ENCODE results near the gene ADAM23. TPM values are rescaled to one million over a fixed set of nuclear protein-coding genes. Genes with fewer than 3 reads are reported as not detected.

The ADAM23 gene
- polyA plus RNA-seq, 2 of the 4 experiments (the other 2 are of a cell fraction): 6.1 to 7.8 TPM

DNA sequence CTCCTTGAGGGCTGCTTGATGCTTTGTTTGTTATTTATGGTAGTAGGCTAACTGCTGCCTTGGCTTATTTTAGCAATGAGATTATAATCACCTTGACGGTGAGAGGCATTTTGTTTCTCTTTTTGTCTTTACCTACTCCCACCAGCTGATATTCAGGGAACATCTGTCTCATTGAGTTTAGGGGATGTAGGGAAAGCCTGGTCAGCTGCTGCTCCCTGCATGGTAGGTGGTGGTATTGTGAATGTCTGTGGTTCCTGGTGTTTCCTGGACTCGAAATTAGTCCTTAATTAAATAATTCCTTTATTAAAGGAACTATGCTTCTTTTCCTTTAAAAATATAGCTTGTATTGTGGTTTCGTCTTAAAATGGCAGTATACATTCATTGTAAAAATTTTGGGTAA lies 77.8 kb downstream of the ADAM23 start:
- FAIRE-seq (no peak), ATAC-seq (no peak), DNase-seq (ENCODE audit: low read depth in 1 of 2, low spot score in 1 of 2) (no peak)
- Histone ChIP-seq H3K4me1 (no peaks in the 10 kb centered on the region), H3K4me3 (no peak overlapping the region), H3K4me2 (no peak overlapping the region), H3K27ac (no peak overlapping the region), H3K9me3 (no peaks in the 10 kb centered on the region)
- TF ChIP-seq, protein P1, sequence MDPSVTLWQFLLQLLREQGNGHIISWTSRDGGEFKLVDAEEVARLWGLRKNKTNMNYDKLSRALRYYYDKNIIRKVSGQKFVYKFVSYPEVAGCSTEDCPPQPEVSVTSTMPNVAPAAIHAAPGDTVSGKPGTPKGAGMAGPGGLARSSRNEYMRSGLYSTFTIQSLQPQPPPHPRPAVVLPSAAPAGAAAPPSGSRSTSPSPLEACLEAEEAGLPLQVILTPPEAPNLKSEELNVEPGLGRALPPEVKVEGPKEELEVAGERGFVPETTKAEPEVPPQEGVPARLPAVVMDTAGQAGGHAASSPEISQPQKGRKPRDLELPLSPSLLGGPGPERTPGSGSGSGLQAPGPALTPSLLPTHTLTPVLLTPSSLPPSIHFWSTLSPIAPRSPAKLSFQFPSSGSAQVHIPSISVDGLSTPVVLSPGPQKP (IDR thresholded peaks at IDR 0.05; ENCODE audit: low read depth, low read length): no peak
- TF ChIP-seq RFX5 (IDR thresholded peaks at IDR 0.05) (no peak), CTCF (IDR thresholded peaks at IDR 0.05) (no peak), CHD2 (IDR thresholded peaks at IDR 0.05; ENCODE audit: low read length, partially characterized antibody) (no peak), RNF2 (IDR thresholded peaks at IDR 0.05; ENCODE audit: borderline replicate concordance, low read depth) (no peak), FOSL2 (IDR thresholded peaks at IDR 0.05) (no peak), FOSL2 (CRISPR knock-in tag; IDR thresholded peaks at IDR 0.05) (no peak), EHF (CRISPR knock-in tag; IDR thresholded peaks at IDR 0.05) (no peak), MAZ (IDR thresholded peaks at IDR 0.05; ENCODE audit: borderline replicate concordance, low read depth, low read length) (no peak), TFCP2L1 (CRISPR knock-in tag; IDR thresholded peaks at IDR 0.05) (no peak), HMGXB4 (CRISPR knock-in tag; IDR thresholded peaks at IDR 0.05; ENCODE audit: borderline replicate concordance) (no peak), RAD21 (conservative IDR thresholded peaks at IDR 0.05 in 1 of 2, IDR thresholded peaks at IDR 0.05 in 1 of 2) (no peak), SREBF2 (IDR thresholded peaks at IDR 0.05) (no peak), MAFK (IDR thresholded peaks at IDR 0.05; ENCODE audit: partially characterized antibody) (no peak), PHF8 (IDR thresholded peaks at IDR 0.05; ENCODE audit: borderline replicate concordance, low read depth) (no peak)
- CTCF ChIA-PET: no interaction called here
- POLR2A ChIA-PET: no interaction called here
- WGBS (ENCODE audit: missing lambda C conversion rate): 47% methylated on average over 3 of the region's 3 CpGs

- POLR2A ChIA-PET: no interaction called here
- DNase-seq (ENCODE audit: low read depth in 1 of 2, low spot score in 1 of 2): no peak
Observed at GRCh38 chr2:206521612-206522011, 78.3 kb downstream of the ADAM23 start.

More at GRCh38 chr2:206521612-206522011, 78.3 kb downstream of the ADAM23 start:
- 47% methylated on average over 1 of the region's 1 CpG for WGBS (ENCODE audit: missing lambda C conversion rate)
- H3K4me3 ChIP-seq: no peak overlapping the region
- TF ChIP-seq PHF8 (IDR thresholded peaks at IDR 0.05; ENCODE audit: borderline replicate concordance, low read depth) (no peak), CEBPB (IDR thresholded peaks at IDR 0.05) (no peak), ZC3H11A (IDR thresholded peaks at IDR 0.05) (no peak), MAZ (IDR thresholded peaks at IDR 0.05; ENCODE audit: borderline replicate concordance, low read depth, low read length) (no peak), FOSL2 (IDR thresholded peaks at IDR 0.05) (no peak), FOSL2 (CRISPR knock-in tag; IDR thresholded peaks at IDR 0.05) (no peak), GATA3 (IDR thresholded peaks at IDR 0.05; ENCODE audit: borderline replicate concordance) (no peak), ZNF302 (CRISPR knock-in tag; IDR thresholded peaks at IDR 0.05) (no peak), HMGXB4 (CRISPR knock-in tag; IDR thresholded peaks at IDR 0.05; ENCODE audit: borderline replicate concordance) (no peak), EHF (CRISPR knock-in tag; IDR thresholded peaks at IDR 0.05) (no peak), CTCF (IDR thresholded peaks at IDR 0.05) (no peak), RCOR1 (IDR thresholded peaks at IDR 0.05; ENCODE audit: low read depth, low read length) (no peak), BHLHE40 (IDR thresholded peaks at IDR 0.05; ENCODE audit: low read depth, low read length) (no peak), PBX3 (IDR thresholded peaks at IDR 0.05) (no peak), HOXB5 (CRISPR knock-in tag; IDR thresholded peaks at IDR 0.05) (no peak), EHMT2 (IDR thresholded peaks at IDR 0.05; ENCODE audit: low read depth) (no peak)
- TF ChIP-seq, protein P2, sequence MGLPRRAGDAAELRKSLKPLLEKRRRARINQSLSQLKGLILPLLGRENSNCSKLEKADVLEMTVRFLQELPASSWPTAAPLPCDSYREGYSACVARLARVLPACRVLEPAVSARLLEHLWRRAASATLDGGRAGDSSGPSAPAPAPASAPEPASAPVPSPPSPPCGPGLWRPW (IDR thresholded peaks at IDR 0.05): no peak
- FAIRE-seq (no peak), ATAC-seq (no peak)
- H3K9me3 ChIP-seq: no peaks in the 10 kb centered on the region
- H3K4me1 ChIP-seq: no peaks in the 10 kb centered on the region
- CTCF ChIA-PET: no interaction called here
- H3K4me2 ChIP-seq: no peak overlapping the region
- no peak overlapping the region for H3K27ac ChIP-seq

All from A549 (cell line).